MM.1S (cell line): ENCODE results near the gene TMEM239.

ENCODE experiments used
- DNase-seq: peaks from one replicate; pipeline ENCODE4 v3.0.0-alpha.2; 2015
- H2AFZ ChIP-seq: fragments of 300-600 bp; sonication (generic); 2 replicates; pipeline ENCODE4 v1.6.0; 2016; ENCODE audit warnings: antibody characterized with exemption, low read length
- H3F3A ChIP-seq: fragments of 300-600 bp; sonication (generic); 2 replicates; pipeline ENCODE4 v1.6.1; 2016; ENCODE audit warnings: mild to moderate bottlenecking, antibody characterized with exemption, low read length, moderate library complexity, mixed read lengths; ENCODE audit not compliant: insufficient read depth
- H3K27ac ChIP-seq: fragments of 300-600 bp; sonication (generic); 2 replicates; pipeline ENCODE4 v1.5.1; 2016; ENCODE audit warnings: mild to moderate bottlenecking, low read length
- H3K27me3 ChIP-seq: fragments of 300-600 bp; sonication (generic); replicated peaks from 2 replicates; pipeline ENCODE4 v1.6.0; 2016; ENCODE audit warnings: low read length; ENCODE audit not compliant: insufficient read depth
- H3K36me3 ChIP-seq: fragments of 300-600 bp; sonication (generic); replicated peaks from 2 replicates; pipeline ENCODE4 v1.6.1; 2016; ENCODE audit warnings: mild to moderate bottlenecking, low read length, mixed read lengths; ENCODE audit not compliant: insufficient read depth
- H3K4me1 ChIP-seq: fragments of 300-600 bp; sonication (generic); 2 replicates; pipeline ENCODE4 v1.6.1; 2016; ENCODE audit warnings: low read length, mixed read lengths
- H3K4me2 ChIP-seq: fragments of 300-600 bp; sonication (generic); 2 replicates; pipeline ENCODE4 v1.6.0; 2016; ENCODE audit warnings: low read depth, low read length
- H3K4me3 ChIP-seq: fragments of 300-600 bp; sonication (generic); 2 replicates; pipeline ENCODE4 v1.5.1; 2016; ENCODE audit warnings: low read length, mixed read lengths
- H3K79me2 ChIP-seq: fragments of 300-600 bp; sonication (generic); 2 replicates; pipeline ENCODE4 v1.6.1; 2016; ENCODE audit warnings: mixed run types, low read length, mixed read lengths
- H3K9ac ChIP-seq: fragments of 300-600 bp; sonication (generic); 2 replicates; pipeline ENCODE4 v1.6.1; 2016; ENCODE audit warnings: low read length, mixed read lengths
- H3K9me2 ChIP-seq: fragments of 300-600 bp; sonication (generic); replicated peaks from 2 replicates; pipeline ENCODE4 v1.6.1; 2016; ENCODE audit warnings: mild to moderate bottlenecking, low read length, mixed read lengths; ENCODE audit not compliant: insufficient read depth
- H3K9me3 ChIP-seq: fragments of 300-600 bp; sonication (generic); replicated peaks from 2 replicates; pipeline ENCODE4 v1.6.1; 2016; ENCODE audit warnings: mild to moderate bottlenecking, low read length, mixed read lengths; ENCODE audit not compliant: insufficient read depth
- H4K20me1 ChIP-seq: fragments of 300-600 bp; sonication (generic); 2 replicates; pipeline ENCODE4 v1.6.1; 2016; ENCODE audit warnings: mild to moderate bottlenecking, low read length, moderate library complexity, mixed read lengths; ENCODE audit not compliant: insufficient read depth
- CTCF ChIP-seq: fragments of 300-600 bp; sonication (generic); IDR thresholded peaks from 2 replicates; pipeline ENCODE4 v1.5.1; 2016; ENCODE audit warnings: antibody characterized with exemption, low read length, mixed read lengths
- EZH2 ChIP-seq: fragments of 300-600 bp; sonication (generic); optimal IDR thresholded peaks from 2 replicates; pipeline ENCODE3; 2017; ENCODE audit warnings: low read depth, mild to moderate bottlenecking, antibody characterized with exemption, low read length, mixed read lengths
- EZH2phosphoT487 ChIP-seq: fragments of 300-600 bp; sonication (generic); IDR thresholded peaks from 2 replicates; pipeline ENCODE4 v1.6.1; 2018; ENCODE audit warnings: antibody characterized with exemption, low read length

Gene TMEM239

GRCh38 chr20:2865101-2865500, 48.9 kb downstream of the TMEM239 start:
- H4K20me1 ChIP-seq, result no peaks in the 10 kb centered on the region
- no peaks in the 10 kb centered on the region for H3K9me3 ChIP-seq
- H3K4me2 ChIP-seq, result no peak overlapping the region
- no peak overlapping the region for H3K9ac ChIP-seq
- TF ChIP-seq EZH2 (no peak), CTCF (no peak), EZH2phosphoT487 (no peak)
- no peak overlapping the region for H3K27ac ChIP-seq
- H3K36me3 ChIP-seq, result no peaks in the 10 kb centered on the region
- H3K4me3 ChIP-seq, result no peak overlapping the region
- H3K27me3 ChIP-seq, result no peaks in the 10 kb centered on the region
- H3F3A ChIP-seq, result no peaks in the 10 kb centered on the region
- H3K4me1 ChIP-seq, result no peaks in the 10 kb centered on the region
- no peaks in the 10 kb centered on the region for H3K79me2 ChIP-seq
- no peak overlapping the region for H2AFZ ChIP-seq
- no peak for DNase-seq
- H3K9me2 ChIP-seq, result no peaks in the 10 kb centered on the region

- DNase-seq, result no peak
- Histone ChIP-seq H3K79me2 (no peaks in the 10 kb centered on the region), H3K4me1 (no peaks in the 10 kb centered on the region), H3K4me3 (no peak overlapping the region), H2AFZ (no peak overlapping the region), H4K20me1 (no peaks in the 10 kb centered on the region), H3K9ac (no peak overlapping the region), H3K27me3 (no peaks in the 10 kb centered on the region), H3K9me3 (no peaks in the 10 kb centered on the region), H3K36me3 (no peaks in the 10 kb centered on the region), H3K4me2 (no peak overlapping the region), H3K9me2 (no peaks in the 10 kb centered on the region), H3F3A (no peaks in the 10 kb centered on the region), H3K27ac (no peak overlapping the region)
- no peak for TF ChIP-seq CTCF
- no peak for TF ChIP-seq EZH2phosphoT487
- TF ChIP-seq EZH2, result no peak
These were observed 49.5 kb downstream of the TMEM239 start for GRCh38 chr20:2865630-2866029.

GRCh38 chr20:2866236-2866635, 50.1 kb downstream of the TMEM239 start:
- no peaks in the 10 kb centered on the region for H3K4me1 ChIP-seq
- no peaks in the 10 kb centered on the region for H3K9me2 ChIP-seq
- no peaks in the 10 kb centered on the region for H3K27me3 ChIP-seq
- H2AFZ ChIP-seq, result no peak overlapping the region
- no peak for TF ChIP-seq CTCF
- no peak for TF ChIP-seq EZH2
- H3K27ac ChIP-seq, result no peak overlapping the region
- no peak overlapping the region for H3K9ac ChIP-seq
- no peaks in the 10 kb centered on the region for H3K9me3 ChIP-seq
- H3F3A ChIP-seq, result no peaks in the 10 kb centered on the region
- no peak overlapping the region for H3K4me2 ChIP-seq
- no peaks in the 10 kb centered on the region for H4K20me1 ChIP-seq
- no peak overlapping the region for H3K4me3 ChIP-seq
- no peaks in the 10 kb centered on the region for H3K79me2 ChIP-seq
- no peak for DNase-seq
- no peaks in the 10 kb centered on the region for H3K36me3 ChIP-seq
